NT2/D1 (cell line): ENCODE measurements around the gene ZNF778.

Experiments
- YY1 ChIP-seq: IDR thresholded peaks from 2 replicates; pipeline ENCODE4 v1.6.1; 2011; ENCODE audit not compliant: insufficient read length, insufficient read depth
- ZNF274 ChIP-seq: IDR thresholded peaks from 2 replicates; pipeline ENCODE4 v1.6.1; 2011; ENCODE audit warnings: mild to moderate bottlenecking, low read depth, low read length

DNA sequence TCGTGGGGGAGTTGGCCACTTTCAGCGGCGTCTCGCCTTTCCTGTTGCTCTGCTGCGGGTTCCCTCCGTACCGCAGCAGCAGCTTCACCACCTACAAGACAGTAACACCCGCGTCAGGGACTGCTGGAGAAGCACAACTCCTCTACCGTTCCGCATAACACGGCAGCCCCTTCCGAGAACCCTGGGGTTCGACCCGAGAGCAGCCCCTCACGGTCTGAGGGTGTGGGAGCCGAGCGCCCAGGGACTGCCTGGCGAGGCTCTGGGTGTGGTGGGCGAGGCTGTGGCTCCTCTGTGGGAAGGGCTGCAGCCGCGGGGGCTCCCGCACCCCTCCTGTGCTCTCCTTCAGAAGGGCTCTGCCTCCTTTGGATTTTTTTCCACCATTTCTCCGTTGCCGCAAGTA, 68.6 kb downstream of the ZNF778 start:
- no peak for TF ChIP-seq YY1
- TF ChIP-seq ZNF274 = no peak
